SK-N-MC (cell line): ENCODE results near the gene JADE2.

Experiments
- EZH2 ChIP-seq: fragments of 200-600 bp; sonication (generic); IDR thresholded peaks from one replicate; pipeline ENCODE4 v1.6.1; 2017; ENCODE audit warnings: antibody characterized with exemption
- POLR2AphosphoS5 ChIP-seq: IDR thresholded peaks from 2 replicates; pipeline ENCODE4 v1.6.1; 2012; ENCODE audit warnings: mild to moderate bottlenecking, low read depth, low read length, borderline replicate concordance

GRCh38 chr5:134547999-134548658, 22.7 kb downstream of the JADE2 start:
- TF ChIP-seq EZH2 (no peak), POLR2AphosphoS5 (no peak)
